NCI-H1092 treated with DMSO at 0.1 percent for 48 hours (cell line): ENCODE measurements around the gene NUDT1.

Source experiments
- DNase-seq: peaks from one replicate; lab custom pipeline; 2025; lab: John Stamatoyannopoulos, UW

The NUDT1 gene

GRCh38 chr7:2205036-2205780 is 36.8 kb upstream of the NUDT1 start:
- DNase-seq, result no peak

GRCh38 chr7:2208712-2209111 is 33.3 kb upstream of the NUDT1 start:
- no peak for DNase-seq

GRCh38 chr7:2209146-2209960 is 32.7 kb upstream of the NUDT1 start:
- DNase-seq, result peak; percentile 9

GRCh38 chr7:2209961-2210323 is 32.1 kb upstream of the NUDT1 start:
- DNase-seq, result no peak

- DNase-seq, result no peak
Observed at GRCh38 chr7:2210551-2211258, 31.3 kb upstream of the NUDT1 start.

GRCh38 chr7:2211259-2211880 is 30.7 kb upstream of the NUDT1 start:
- no peak for DNase-seq

GRCh38 chr7:2211926-2212325 is 30.1 kb upstream of the NUDT1 start:
- DNase-seq, result no peak

- no peak for DNase-seq
Observed at GRCh38 chr7:2212906-2213305, 29.1 kb upstream of the NUDT1 start.

GRCh38 chr7:2213551-2214215 is 28.3 kb upstream of the NUDT1 start:
- no peak for DNase-seq

GRCh38 chr7:2214636-2215035 is 27.4 kb upstream of the NUDT1 start:
- DNase-seq, result no peak

GRCh38 chr7:2215851-2216250 is 26.2 kb upstream of the NUDT1 start:
- no peak for DNase-seq

- no peak for DNase-seq
Observed at GRCh38 chr7:2217206-2217605, 24.8 kb upstream of the NUDT1 start.

- DNase-seq, result no peak
Observed at GRCh38 chr7:2217716-2218443, 24.1 kb upstream of the NUDT1 start.

GRCh38 chr7:2218444-2218785 is 23.6 kb upstream of the NUDT1 start:
- no peak for DNase-seq

GRCh38 chr7:2219136-2219535 is 22.9 kb upstream of the NUDT1 start:
- DNase-seq, result no peak

GRCh38 chr7:2219606-2220005 is 22.4 kb upstream of the NUDT1 start:
- no peak for DNase-seq

GRCh38 chr7:2220030-2220429 is 22.0 kb upstream of the NUDT1 start:
- no peak for DNase-seq

GRCh38 chr7:2220506-2220905 is 21.5 kb upstream of the NUDT1 start:
- no peak for DNase-seq

GRCh38 chr7:2220954-2221353 is 21.1 kb upstream of the NUDT1 start:
- no peak for DNase-seq

- DNase-seq, result no peak
Observed at GRCh38 chr7:2222516-2222915, 19.5 kb upstream of the NUDT1 start.

- no peak for DNase-seq
Observed at GRCh38 chr7:2223321-2223720, 18.7 kb upstream of the NUDT1 start.
